K562 (cell line): Measurements from ENCODE around the gene MYO15A. TPM values are rescaled to one million over a fixed set of nuclear protein-coding genes. Genes with fewer than 3 reads are reported as not detected.

Experiments used
- ATAC-seq: fragments of 200-7000 bp; cut with Tn5 transposase; 3 replicates; pipeline ENCODE4 v1.9.1; 2020; ENCODE audit warnings: moderate library complexity
- BruUV-seq: library from RNA; stranded (reverse); fragments of 400-500 nt; replicated peaks from 2 replicates; lab custom pipeline; 2021; lab: Mats Ljungman, UMichigan
- CTCF ChIA-PET: fragments of 300-600 bp; formaldehyde crosslinking; extraction: SDS; loops from one replicate; lab custom pipeline; 2021; ENCODE audit warnings: low intra/inter-chr PET ratio; lab: Yijun Ruan, JAX
- POLR2A ChIA-PET: fragments of 300-600, 350-650 bp; sonication (Branson Sonifier 250); formaldehyde crosslinking; extraction: SDS; loops from one replicate; lab custom pipeline; 2021; ENCODE audit warnings: antibody characterized with exemption, inconsistent platforms; lab: Yijun Ruan, JAX
- DNase-seq, 4 experiments: peaks; one replicate each; pipeline versions ENCODE4 v3.0.0 to v3.0.0-alpha.2; 2011 to 2018; ENCODE audit warnings: low spot score in 3 of 4, mixed read lengths in 3 of 4; ENCODE audit errors: extremely low read depth in 1 of 4
- FAIRE-seq: peaks from 2 replicates; lab custom pipeline; 2011; peaks lifted over from hg19 to GRCh38; lab: Jason Lieb, UNC
- H2AFZ ChIP-seq: 2 replicates; pipeline ENCODE4 v1.6.0; 2011; ENCODE audit warnings: low read depth, low read length, control low read depth, inconsistent platforms
- H3K27ac ChIP-seq: fragments of 200-600 bp; 3 replicates; pipeline ENCODE4 v1.8.0; 2011; ENCODE audit warnings: low read depth, mild to moderate bottlenecking, control low read depth, inconsistent platforms, low read length, moderate library complexity, mixed read lengths; ENCODE audit errors: extremely low read depth
- H3K27me3 ChIP-seq, 2 experiments: fragments of 300-600 bp in 1 of 2; 2 replicates in 1 of 2; 3 replicates in 1 of 2; pipeline versions ENCODE4 v1.6.0 to v1.8.0; 2011; ENCODE audit warnings: inconsistent platforms in 2 of 2, low read length in 2 of 2, mild to moderate bottlenecking in 1 of 2, mixed read lengths in 1 of 2, moderate library complexity in 1 of 2; ENCODE audit not compliant: control insufficient read depth in 2 of 2, insufficient read depth in 2 of 2
- H3K36me3 ChIP-seq: fragments of 300-600 bp; 3 replicates; pipeline ENCODE4 v1.8.0; 2011; ENCODE audit warnings: mild to moderate bottlenecking, low read length, inconsistent platforms; ENCODE audit not compliant: control insufficient read depth, insufficient read depth
- H3K4me1 ChIP-seq, 2 experiments: fragments of 200-600 bp in 1 of 2; replicated peaks in 1 of 2; 2 replicates in 1 of 2; 3 replicates in 1 of 2; pipeline versions ENCODE4 v1.5.1 to v1.8.0; 2011; ENCODE audit warnings: inconsistent platforms in 2 of 2, low read length in 2 of 2, mild to moderate bottlenecking in 1 of 2, mixed read lengths in 1 of 2, moderate library complexity in 1 of 2; ENCODE audit not compliant: control insufficient read depth in 2 of 2, insufficient read depth in 2 of 2
- H3K4me2 ChIP-seq: 2 replicates; pipeline ENCODE4 v1.6.1; 2011; ENCODE audit warnings: low read length, control low read depth, inconsistent platforms, mixed read lengths; ENCODE audit not compliant: insufficient read depth
- H3K4me3 ChIP-seq: fragments of 200-600 bp; sonication (generic), shearing (Covaris generic); 2 replicates; pipeline ENCODE4 v1.5.1; 2016; ENCODE audit warnings: control low read depth, inconsistent platforms
- H3K79me2 ChIP-seq: fragments of 200-600 bp; 3 replicates; pipeline ENCODE4 v1.8.0; 2011; ENCODE audit warnings: low read length, inconsistent platforms; ENCODE audit not compliant: control insufficient read depth, insufficient read depth
- H3K9ac ChIP-seq, 2 experiments: 2 replicates each; pipeline versions ENCODE4 v1.6.0 to v1.6.1; 2011; ENCODE audit warnings: low read depth in 2 of 2, low read length in 2 of 2, control low read depth in 1 of 2, inconsistent platforms in 1 of 2, mild to moderate bottlenecking in 1 of 2, mixed read lengths in 1 of 2; ENCODE audit not compliant: insufficient read depth in 1 of 2
- H3K9me1 ChIP-seq: one replicate; pipeline ENCODE4 v1.6.0; 2011; ENCODE audit warnings: inconsistent platforms, mild to moderate bottlenecking, low read length, moderate library complexity; ENCODE audit not compliant: control insufficient read depth, insufficient read depth
- H3K9me3 ChIP-seq: replicated peaks from 2 replicates; pipeline ENCODE4 v1.5.1; 2011; ENCODE audit warnings: low read depth, low read length, inconsistent platforms; ENCODE audit not compliant: control insufficient read depth, insufficient read depth
- H4K20me1 ChIP-seq: replicated peaks from 2 replicates; pipeline ENCODE4 v1.6.1; 2011; ENCODE audit warnings: low read length, inconsistent platforms, mixed read lengths; ENCODE audit not compliant: control insufficient read depth, insufficient read depth
- DEAF1 ChIP-seq: fragments of 450-650 bp; formaldehyde crosslinking; IDR thresholded peaks from 2 replicates; pipeline ENCODE4 v1.4.0; 2020; ENCODE audit warnings: mild to moderate bottlenecking, moderate library complexity
- EP400 ChIP-seq: fragments of 450-650 bp; IDR thresholded peaks from 2 replicates; pipeline ENCODE4 v1.6.1; 2017; ENCODE audit warnings: antibody characterized with exemption, mild to moderate bottlenecking, moderate library complexity
- FOXK1 ChIP-seq: sonication (generic); formaldehyde crosslinking; IDR thresholded peaks from 2 replicates; pipeline ENCODE4 v1.8.0; 2022; ENCODE audit warnings: missing genetic modification reagents, mild to moderate bottlenecking, borderline replicate concordance
- FOXO4 ChIP-seq: fragments of 450-650 bp; formaldehyde crosslinking; IDR thresholded peaks from 2 replicates; pipeline ENCODE4 v1.4.0; 2020; ENCODE audit warnings: mild to moderate bottlenecking, moderate library complexity
- HCFC1 ChIP-seq: IDR thresholded peaks from 2 replicates; pipeline ENCODE4 v1.6.1; 2012; ENCODE audit warnings: low read depth, low read length, improper control_type of control experiment
- HDGF ChIP-seq: fragments of 450-650 bp; IDR thresholded peaks from 2 replicates; pipeline ENCODE4 v1.6.1; 2016
- KLF13 ChIP-seq: fragments of 450-650 bp; IDR thresholded peaks from 2 replicates; pipeline ENCODE4 v1.6.1; 2016; ENCODE audit warnings: missing genetic modification characterization, low read depth, mild to moderate bottlenecking, missing compliant biosample characterization, moderate library complexity, borderline replicate concordance
- LARP7 ChIP-seq: fragments of 450-650 bp; IDR thresholded peaks from 2 replicates; pipeline ENCODE4 v1.6.1; 2016
- SIRT6 ChIP-seq: IDR thresholded peaks from one replicate; pipeline ENCODE4 v1.6.1; 2012; ENCODE audit warnings: low read depth, mild to moderate bottlenecking, control low read depth, inconsistent platforms, low read length, moderate library complexity
- SP1 ChIP-seq: sonication (generic); formaldehyde crosslinking; IDR thresholded peaks from 2 replicates; pipeline ENCODE4 v1.8.1; 2022; ENCODE audit warnings: mild to moderate bottlenecking, missing genetic modification reagents
- STAT5A ChIP-seq: IDR thresholded peaks from 2 replicates; pipeline ENCODE4 v1.6.1; 2012; ENCODE audit warnings: low read length, inconsistent platforms, borderline replicate concordance
- TAF9B ChIP-seq: fragments of 450-650 bp; IDR thresholded peaks from 2 replicates; pipeline ENCODE4 v1.6.1; 2018; ENCODE audit warnings: mild to moderate bottlenecking; ENCODE audit not compliant: partially characterized antibody
- TRIM24 ChIP-seq, 2 experiments: fragments of 450-650 bp; IDR thresholded peaks; 2 replicates each; pipeline ENCODE4 v1.6.1; 2016
- ZNF639 ChIP-seq, 2 experiments: fragments of 200-800 bp in 1 of 2; sonication (Bioruptor generic) in 1 of 2; sonication (generic) in 1 of 2; formaldehyde crosslinking in 1 of 2; IDR thresholded peaks in 1 of 2; conservative IDR thresholded peaks in 1 of 2; 2 replicates each; pipeline versions ENCODE4 v1.5.0 to v1.6.1; 2016 to 2020; ENCODE audit warnings: missing compliant biosample characterization in 1 of 2, missing genetic modification characterization in 1 of 2, missing genetic modification reagents in 1 of 2
- ZNF717 ChIP-seq: fragments of 250-450 bp; sonication (Bioruptor Pico); IDR thresholded peaks from 2 replicates; pipeline ENCODE4 v1.5.0; 2021
- ZSCAN29 ChIP-seq: fragments of 450-650 bp; IDR thresholded peaks from 2 replicates; pipeline ENCODE4 v1.6.1; 2017
- WGBS: fragments of 100-300 bp; shearing (Covaris generic); methylation state at CpG from one replicate; pipeline ENCODE4 v1.1.6; 2016; ENCODE audit warnings: low coverage, mixed read lengths; ENCODE audit not compliant: insufficient coverage; ENCODE audit errors: missing lambda C conversion rate; 5-methylcytosine and 5-hydroxymethylcytosine counted together
- in situ Hi-C: fragments of 300-500 bp; cut with MboI; formaldehyde crosslinking; loops from 4 replicates; pipeline ENCODE4 v1.15.0; 2018; ENCODE audit warnings: inconsistent platforms, mixed read lengths
- intact Hi-C: fragments of 100-400 bp; cut with micrococcal nuclease; formaldehyde crosslinking; loops from 2 replicates; pipeline ENCODE4 v1.14.2; 2022
- polyA plus RNA-seq, 8 experiments: library from polyadenylated mRNA; depleted of rRNA in 4 of 8; stranded (reverse) in 5 of 8; unstranded in 3 of 8; fragments of >200 nt; fragmentation: Nextera tagmentation in 2 of 8; fragmentation: Illumina TruSeq in 1 of 8; extraction: Ambion mirVana in 2 of 8; extraction: Trizol in 1 of 8; gene quantifications; 2 replicates each; pipeline versions ENCODE4 v1.2.1 to v1.2.3, GENCODE V29; 2011 to 2014; ENCODE audit warnings: inconsistent platforms in 1 of 8, missing spikeins in 1 of 8
- total RNA-seq, 7 experiments: library from RNA; depleted of rRNA in 6 of 7; stranded (reverse); fragments of >200 nt in 6 of 7; fragmentation: Illumina TruSeq in 2 of 7; extraction: Trizol in 2 of 7; gene quantifications; 2 replicates each; pipeline versions ENCODE4 v1.2.1 to v1.2.3, GENCODE V29; 2011 to 2021; ENCODE audit warnings: low replicate concordance in 1 of 7

MYO15A gene
- total and polyA plus RNA-seq, 9 of the 15 experiments (the other 6 are each of a cell fraction or from before 2014, with no cell fraction given) = 0.05 to 0.88 (median 0.14) TPM; not detected in 1

GRCh38 chr17:18187821-18188761, 79.5 kb downstream of the MYO15A start:
- no peak overlapping the region; the same call in 2 of the 3 replicates for H3K27ac ChIP-seq
- H3K9ac ChIP-seq = peak overlapping the region in 1 of 2 experiments; percentile 65; a peak in 2 of 4 replicates
- DNase-seq (no peak), FAIRE-seq (no peak), ATAC-seq (no peak)
- peaks cover 26 to 28% of the 10 kb centered on the region in 2 experiments; a peak in 4 of 5 replicates for H3K4me1 ChIP-seq
- in situ Hi-C loops (no loop called here), intact Hi-C loops (loop anchor here (2.0 kb wide), 1 partner anchor 47 kb away; no protein-coding TSS in a partner anchor)
- no peaks in the 10 kb centered on the region for H3K27me3 ChIP-seq
- POLR2A ChIA-PET = interaction anchor here (0.6 kb wide), 1 partner anchor 1153 kb away, joined by 3 read pairs; no protein-coding TSS in a partner anchor
- peaks cover 68% of the 10 kb centered on the region; the same call in 2 of the 3 replicates for H3K36me3 ChIP-seq
- H3K4me3 ChIP-seq = peak overlapping the region; percentile 69; the same call in 1 of the 2 replicates
- no TSS peak for BruUV-seq
- H3K9me3 ChIP-seq = no peaks in the 10 kb centered on the region
- no peaks in the 10 kb centered on the region for H3K9me1 ChIP-seq
- WGBS = 38% methylated on average over 9 of the region's 9 CpGs
- peaks cover 51% of the 10 kb centered on the region for H4K20me1 ChIP-seq
- H3K79me2 ChIP-seq = peaks cover 94% of the 10 kb centered on the region
- CTCF ChIA-PET = interaction anchor here (0.6 kb wide), 1 partner anchor 42 kb away, joined by 3 read pairs; no protein-coding TSS in a partner anchor
- H3K4me2 ChIP-seq = peak overlapping the region; percentile 95
- H2AFZ ChIP-seq = no peak overlapping the region
- TF ChIP-seq FOXK1 (CRISPR knock-in tag) (no peak), FOXO4 (CRISPR knock-in tag) (no peak), HDGF (no peak), DEAF1 (CRISPR knock-in tag) (no peak), TAF9B (no peak), SP1 (no peak), ZSCAN29 (no peak), HCFC1 (no peak), ZNF639 (CRISPR knock-in tag; conservative IDR thresholded peaks at IDR 0.05 in 1 of 2, IDR thresholded peaks at IDR 0.05 in 1 of 2) (no peak), ZNF717 (no peak), EP400 (no peak), KLF13 (tag) (no peak), STAT5A (no peak), LARP7 (no peak), TRIM24 (IDR thresholded peaks at IDR 0.05) (no peak), SIRT6 (no peak)
